GM18867 (cell line): ENCODE measurements around the gene EXOC3.
"Not testable (repeated sequence)": the region's sequence is repeated elsewhere in the genome, so short reads cannot be mapped to it uniquely, and the experiment has no call there.

Experiments used
- ATAC-seq: cut with Tn5 transposase; IDR thresholded peaks from one replicate; pipeline ENCODE4 v1.9.1; 2021; ENCODE audit warnings: mild to moderate bottlenecking, moderate library complexity; ENCODE audit not compliant: unreplicated experiment

EXOC3 gene

DNA sequence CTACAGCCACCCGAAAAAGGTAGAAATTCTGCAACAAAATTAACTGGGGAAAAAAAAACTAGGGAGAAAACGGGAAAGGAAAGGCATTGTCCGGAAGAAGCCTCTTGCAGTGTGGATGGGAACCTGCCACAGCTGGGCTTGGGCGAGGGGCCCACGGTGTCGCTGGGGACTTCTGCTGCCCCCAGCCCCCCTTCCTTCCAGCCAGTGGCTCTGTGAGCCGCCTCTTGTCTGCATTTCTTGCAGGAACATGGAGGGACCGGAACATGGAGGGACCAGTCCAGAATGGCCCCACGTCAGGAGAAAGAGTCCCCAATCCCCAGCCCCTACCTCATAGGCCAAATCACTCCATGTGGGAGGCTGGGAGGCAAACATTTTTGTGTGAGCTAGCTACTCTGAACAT lies 36.9 kb upstream of the EXOC3 start:
- ATAC-seq = no peak

DNA sequence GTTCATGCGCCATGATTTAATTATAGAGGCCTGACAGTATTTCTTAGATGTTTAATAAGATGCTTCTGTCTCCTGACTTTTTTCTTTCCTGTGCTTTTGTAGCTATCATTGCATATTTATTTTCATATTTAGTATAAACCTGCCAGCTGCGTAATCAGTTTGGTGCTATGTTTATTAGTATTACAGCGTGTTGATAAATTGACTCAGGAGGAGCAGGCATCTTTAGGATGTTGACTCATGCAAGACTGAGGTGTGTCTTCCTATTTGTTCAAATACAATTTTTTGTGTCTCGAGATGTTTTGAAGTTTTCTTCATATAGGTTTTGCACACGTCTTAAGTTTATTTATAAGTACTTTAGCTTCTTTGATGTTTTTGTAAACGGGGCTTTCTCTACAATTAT lies 35.9 kb upstream of the EXOC3 start:
- ATAC-seq = no peak

GRCh38 chr5:407801-408268 lies 35.1 kb upstream of the EXOC3 start:
- no peak for ATAC-seq

GRCh38 chr5:410911-411517 lies 32.0 kb upstream of the EXOC3 start:
- no peak for ATAC-seq

- no peak for ATAC-seq
Observed at GRCh38 chr5:411728-412127, 31.2 kb upstream of the EXOC3 start.

GRCh38 chr5:414991-415927 lies 27.7 kb upstream of the EXOC3 start:
- not testable (repeated sequence) for ATAC-seq

DNA sequence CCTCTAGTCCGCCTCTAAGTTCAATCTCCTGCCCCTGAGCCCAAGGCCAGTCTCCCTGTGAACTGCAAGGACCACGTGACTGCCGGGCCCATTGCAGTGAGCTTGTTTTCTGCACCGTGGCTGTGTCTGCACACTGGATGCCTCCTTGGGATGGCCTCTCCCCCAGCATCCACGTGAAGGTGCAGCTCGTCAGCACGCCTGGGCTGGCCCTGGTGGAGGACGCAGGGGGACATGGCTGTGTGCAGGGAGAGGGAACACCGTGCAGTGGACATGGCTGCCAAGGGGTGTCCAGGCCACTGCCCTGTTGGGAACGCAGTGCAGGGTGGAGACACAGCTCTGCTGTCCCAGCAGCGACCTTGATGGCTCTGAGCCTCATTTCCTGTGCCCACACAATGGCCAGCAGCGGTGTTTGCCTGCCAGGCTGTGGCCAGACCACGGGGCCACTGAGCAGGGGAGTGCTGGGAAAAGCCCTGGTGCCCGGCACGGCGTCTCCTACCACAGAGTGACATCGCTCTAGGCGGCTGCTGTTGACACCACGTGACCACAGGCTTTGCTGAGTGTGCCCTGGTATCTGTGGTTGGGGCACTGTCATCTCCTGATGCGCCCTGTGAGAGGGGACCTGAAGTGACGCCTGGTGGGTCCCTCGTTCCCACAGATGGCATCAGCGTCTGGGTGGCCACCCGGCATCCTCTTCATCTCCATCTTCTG lies 26.9 kb upstream of the EXOC3 start:
- ATAC-seq = no peak

- ATAC-seq = no peak
Observed at GRCh38 chr5:416636-416960, 26.4 kb upstream of the EXOC3 start.

GRCh38 chr5:417301-418161 lies 25.4 kb upstream of the EXOC3 start:
- no peak for ATAC-seq

GRCh38 chr5:418162-419121 lies 24.5 kb upstream of the EXOC3 start:
- ATAC-seq = no peak

GRCh38 chr5:419970-420369 lies 23.0 kb upstream of the EXOC3 start:
- no peak for ATAC-seq

GRCh38 chr5:420632-421286 lies 22.2 kb upstream of the EXOC3 start:
- no peak for ATAC-seq

DNA sequence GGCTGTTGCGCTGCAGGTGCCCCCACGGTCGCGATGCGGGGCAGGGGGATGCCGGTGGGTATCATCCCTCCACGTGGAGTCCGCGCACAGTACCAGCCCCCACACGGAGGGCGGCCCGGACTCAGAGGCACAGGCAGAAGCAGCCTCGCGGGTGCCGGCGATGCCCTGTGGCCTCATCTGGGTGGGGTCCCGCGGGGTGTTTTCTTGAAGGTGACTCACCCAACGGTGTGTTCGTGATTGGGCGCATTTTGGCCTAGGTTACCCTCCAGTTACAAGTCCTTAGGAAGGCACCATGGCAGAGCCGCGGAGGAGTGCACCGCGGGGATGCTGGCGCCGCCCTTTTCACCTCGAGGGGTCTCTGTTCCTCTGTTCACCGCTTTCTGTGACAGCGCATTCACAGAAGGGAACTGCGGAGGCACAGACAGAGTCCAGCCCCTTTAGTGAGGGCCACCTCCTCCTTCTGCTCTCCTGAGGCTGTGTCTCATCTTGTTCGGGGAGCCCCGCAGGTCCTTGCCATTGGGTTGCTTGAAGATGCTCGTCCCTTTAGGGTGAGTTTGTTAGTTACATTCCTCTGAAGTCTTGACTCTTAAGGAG lies 21.6 kb upstream of the EXOC3 start:
- ATAC-seq = no peak

- ATAC-seq = no peak
Observed at GRCh38 chr5:421901-422300, 21.1 kb upstream of the EXOC3 start.

DNA sequence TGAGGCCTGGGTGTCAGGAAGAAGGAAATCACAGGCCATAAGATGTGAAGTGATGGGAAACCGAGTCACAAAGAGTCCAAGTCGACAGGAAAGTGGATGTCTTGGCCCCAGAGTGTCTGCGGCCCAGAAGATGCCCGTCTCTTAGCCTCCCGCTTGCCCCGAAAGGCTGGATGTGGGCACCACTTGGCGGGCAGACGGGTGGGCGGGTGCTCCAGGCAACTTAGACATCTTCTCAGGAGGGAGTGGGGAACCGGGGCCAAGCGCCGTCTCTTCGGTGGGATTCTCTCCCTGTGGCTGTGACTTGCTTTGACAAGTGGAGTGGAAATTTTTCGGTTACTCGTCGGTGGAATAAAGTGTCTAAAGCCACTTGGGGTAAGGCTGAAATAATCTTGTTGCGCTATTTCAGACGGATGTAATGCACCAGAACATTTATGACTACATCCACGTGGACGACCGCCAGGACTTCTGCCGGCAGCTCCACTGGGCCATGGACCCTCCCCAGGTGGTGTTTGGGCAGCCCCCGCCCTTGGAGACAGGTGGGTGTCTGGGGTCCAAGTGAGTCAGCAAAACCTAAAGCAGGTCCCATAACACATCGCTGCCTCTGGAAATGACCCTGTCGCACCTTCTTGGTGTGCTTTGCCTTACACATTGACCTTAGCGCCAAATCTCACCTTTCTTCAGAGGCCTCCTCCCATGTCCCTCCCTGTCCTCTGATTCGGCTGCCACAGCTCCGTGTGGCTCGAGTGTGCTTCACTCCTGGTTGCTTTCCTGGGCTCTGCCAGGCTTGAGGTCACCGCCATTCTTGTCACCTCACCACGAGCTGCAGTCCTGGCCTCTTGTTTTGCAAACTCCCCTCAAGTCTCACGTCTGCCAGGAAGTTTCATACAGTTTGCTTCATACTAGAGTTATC lies 20.4 kb upstream of the EXOC3 start:
- no peak for ATAC-seq

GRCh38 chr5:423233-423565 lies 19.8 kb upstream of the EXOC3 start:
- ATAC-seq = no peak

- no peak for ATAC-seq
Observed at GRCh38 chr5:423626-424261, 19.2 kb upstream of the EXOC3 start.
